ENCODE measurements around the gene C18orf54. TPM values are rescaled to one million over a fixed set of nuclear protein-coding genes. Genes with fewer than 3 reads are reported as not detected.

The C18orf54 gene
- total and polyA plus RNA-seq, 2 of the 4 experiments (the other 2 are of a cell fraction) = 2.2 to 3.0 TPM

GRCh38 chr18:54329787-54330186 lies 27.9 kb upstream of the C18orf54 start:
- no peaks in the 10 kb centered on the region for H3K4me1 ChIP-seq (ENCODE audit: control insufficient read depth, insufficient read depth, low read length)
- no TSS peak for BruUV-seq (replicated peaks)
- no peak overlapping the region for H3K4ac ChIP-seq (ENCODE audit: low read depth, low read length)
- H3K9me3 ChIP-seq (ENCODE audit: control insufficient read depth, insufficient read depth, low read length) = no peaks in the 10 kb centered on the region
- H3K36me3 ChIP-seq (ENCODE audit: control insufficient read depth, insufficient read depth, low read length) = no peaks in the 10 kb centered on the region
- H2AK5ac ChIP-seq (ENCODE audit: low read depth, low read length) = no peak overlapping the region
- H2BK120ac ChIP-seq (ENCODE audit: low read depth, low read length) = no peak overlapping the region
- no peak overlapping the region for H3K9ac ChIP-seq (ENCODE audit: low read depth, low read length)
- H3K18ac ChIP-seq (ENCODE audit: low read depth, low read length) = no peak overlapping the region
- no peak overlapping the region for H2BK20ac ChIP-seq (ENCODE audit: low read depth, low read length)
- no peaks in the 10 kb centered on the region for H3K9me1 ChIP-seq (ENCODE audit: insufficient read depth, low read length)
- no peaks in the 10 kb centered on the region for H4K20me1 ChIP-seq (ENCODE audit: insufficient read depth, low read length)
- in situ Hi-C loops (cut with MboI; ENCODE audit: low sequenced_read_pairs) (no loop called here), intact Hi-C loops (cut with micrococcal nuclease) (no loop called here), dilution Hi-C loops (cut with HindIII; ENCODE audit: low sequenced_read_pairs, unreplicated experiment) (no loop called here)
- H3K27ac ChIP-seq (ENCODE audit: insufficient read depth, low read length) = no peak overlapping the region
- H2AK9ac ChIP-seq (replicated peaks; ENCODE audit: low read depth, low read length, poor library complexity) = no peak overlapping the region
- no peak overlapping the region for H4K5ac ChIP-seq (ENCODE audit: low read depth, low read length)
- no peak overlapping the region for H3K14ac ChIP-seq (replicated peaks; ENCODE audit: low read depth, low read length)
- H4K8ac ChIP-seq (ENCODE audit: low read depth in 2 of 2, low read length in 2 of 2) = no peak overlapping the region
- no peak overlapping the region for H2AFZ ChIP-seq (replicated peaks; ENCODE audit: low read length, poor library complexity)
- CTCF ChIA-PET = no interaction called here
- H3K4me2 ChIP-seq (ENCODE audit: low read depth, low read length) = no peak overlapping the region
- TF ChIP-seq MXI1 (IDR thresholded peaks at IDR 0.05; ENCODE audit: borderline replicate concordance, low read depth, low read length) (no peak), FOS (IDR thresholded peaks at IDR 0.05; ENCODE audit: low read depth, low read length) (no peak), MAZ (IDR thresholded peaks at IDR 0.05; ENCODE audit: borderline replicate concordance, low read depth, low read length) (no peak), POLR2A (IDR thresholded peaks at IDR 0.05; ENCODE audit: low read depth, low read length) (no peak), MAFK (IDR thresholded peaks at IDR 0.05; ENCODE audit: low read depth, low read length) (no peak), RAD21 (IDR thresholded peaks at IDR 0.05; ENCODE audit: low read length) (no peak), RFX5 (IDR thresholded peaks at IDR 0.05; ENCODE audit: low read depth, low read length) (no peak), SMC3 (IDR thresholded peaks at IDR 0.05; ENCODE audit: low read depth, low read length) (no peak), CEBPB (IDR thresholded peaks at IDR 0.05; ENCODE audit: low read depth, low read length) (no peak), USF2 (IDR thresholded peaks at IDR 0.05; ENCODE audit: low read depth, low read length) (no peak), NFE2L2 (IDR thresholded peaks at IDR 0.05; ENCODE audit: low read depth, low read length) (no peak), CHD1 (IDR thresholded peaks at IDR 0.05; ENCODE audit: low read depth, low read length) (no peak), RCOR1 (IDR thresholded peaks at IDR 0.05; ENCODE audit: insufficient replicate concordance, low read length) (no peak), BHLHE40 (IDR thresholded peaks at IDR 0.05; ENCODE audit: low read depth, low read length) (no peak)
- TF ChIP-seq, protein P1, sequence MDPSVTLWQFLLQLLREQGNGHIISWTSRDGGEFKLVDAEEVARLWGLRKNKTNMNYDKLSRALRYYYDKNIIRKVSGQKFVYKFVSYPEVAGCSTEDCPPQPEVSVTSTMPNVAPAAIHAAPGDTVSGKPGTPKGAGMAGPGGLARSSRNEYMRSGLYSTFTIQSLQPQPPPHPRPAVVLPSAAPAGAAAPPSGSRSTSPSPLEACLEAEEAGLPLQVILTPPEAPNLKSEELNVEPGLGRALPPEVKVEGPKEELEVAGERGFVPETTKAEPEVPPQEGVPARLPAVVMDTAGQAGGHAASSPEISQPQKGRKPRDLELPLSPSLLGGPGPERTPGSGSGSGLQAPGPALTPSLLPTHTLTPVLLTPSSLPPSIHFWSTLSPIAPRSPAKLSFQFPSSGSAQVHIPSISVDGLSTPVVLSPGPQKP (IDR thresholded peaks at IDR 0.05; ENCODE audit: borderline replicate concordance, low read depth, low read length) = no peak
- TF ChIP-seq, protein P2, sequence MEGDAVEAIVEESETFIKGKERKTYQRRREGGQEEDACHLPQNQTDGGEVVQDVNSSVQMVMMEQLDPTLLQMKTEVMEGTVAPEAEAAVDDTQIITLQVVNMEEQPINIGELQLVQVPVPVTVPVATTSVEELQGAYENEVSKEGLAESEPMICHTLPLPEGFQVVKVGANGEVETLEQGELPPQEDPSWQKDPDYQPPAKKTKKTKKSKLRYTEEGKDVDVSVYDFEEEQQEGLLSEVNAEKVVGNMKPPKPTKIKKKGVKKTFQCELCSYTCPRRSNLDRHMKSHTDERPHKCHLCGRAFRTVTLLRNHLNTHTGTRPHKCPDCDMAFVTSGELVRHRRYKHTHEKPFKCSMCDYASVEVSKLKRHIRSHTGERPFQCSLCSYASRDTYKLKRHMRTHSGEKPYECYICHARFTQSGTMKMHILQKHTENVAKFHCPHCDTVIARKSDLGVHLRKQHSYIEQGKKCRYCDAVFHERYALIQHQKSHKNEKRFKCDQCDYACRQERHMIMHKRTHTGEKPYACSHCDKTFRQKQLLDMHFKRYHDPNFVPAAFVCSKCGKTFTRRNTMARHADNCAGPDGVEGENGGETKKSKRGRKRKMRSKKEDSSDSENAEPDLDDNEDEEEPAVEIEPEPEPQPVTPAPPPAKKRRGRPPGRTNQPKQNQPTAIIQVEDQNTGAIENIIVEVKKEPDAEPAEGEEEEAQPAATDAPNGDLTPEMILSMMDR (conservative IDR thresholded peaks at IDR 0.05; ENCODE audit: low read depth, low read length) = no peak
- DNase-seq (no peak), ATAC-seq (ENCODE audit: low read depth) (no peak)
- no peak overlapping the region for H3K4me3 ChIP-seq (ENCODE audit: insufficient read depth, low read depth, low read length)
- no peak overlapping the region for H2BK15ac ChIP-seq (ENCODE audit: low read depth, low read length)
- POLR2A ChIA-PET (ENCODE audit: unreplicated experiment) = no interaction called here
- no peak overlapping the region for H4K91ac ChIP-seq (ENCODE audit: insufficient read depth, low read depth, low read length)
- no peaks in the 10 kb centered on the region for H3K79me1 ChIP-seq (ENCODE audit: low read depth in 1 of 2, low read length in 2 of 2)
- H2BK5ac ChIP-seq (ENCODE audit: low read depth, low read length, poor library complexity, severe bottlenecking) = no peak overlapping the region
- H3K56ac ChIP-seq (ENCODE audit: extremely low read depth, insufficient read depth, low read length) = no peak overlapping the region
- no peak overlapping the region for H3K23ac ChIP-seq (ENCODE audit: low read depth, low read length)
- no peaks in the 10 kb centered on the region for H3K27me3 ChIP-seq (ENCODE audit: control insufficient read depth, insufficient read depth, low read length)
